Endothelial cell of umbilical vein (primary cell): ENCODE measurements around the gene SLC44A3. TPM values are rescaled to one million over a fixed set of nuclear protein-coding genes. Genes with fewer than 3 reads are reported as not detected.

Source experiments
- BruUV-seq: library from RNA; stranded (reverse); fragments of 400-500 nt; replicated peaks from 2 replicates; lab custom pipeline; 2021; lab: Mats Ljungman, UMichigan
- CTCF ChIA-PET: fragments of 300-600, 350-600 bp; sonication (Branson Sonifier 250); formaldehyde crosslinking; loops from one replicate; lab custom pipeline; 2021; ENCODE audit warnings: antibody characterized with exemption, inconsistent platforms; lab: Charles Lee
- POLR2A ChIA-PET: fragments of 300-600, 350-600 bp; sonication (Branson Sonifier 250); formaldehyde crosslinking; loops from one replicate; lab custom pipeline; 2021; ENCODE audit warnings: antibody characterized with exemption, inconsistent platforms; lab: Charles Lee
- DNase-seq: peaks from one replicate; pipeline ENCODE4 v3.0.0-alpha.2; 2011; ENCODE audit warnings: low read depth, low spot score
- FAIRE-seq: peaks from 2 replicates; lab custom pipeline; 2011; peaks lifted over from hg19 to GRCh38; lab: Jason Lieb, UNC
- H2AFZ ChIP-seq: 2 replicates; pipeline ENCODE4 v1.6.0; 2012; ENCODE audit warnings: low read depth, low read length, control low read depth, inconsistent platforms
- H3K27ac ChIP-seq: 2 replicates; pipeline ENCODE4 v1.5.1; 2011; ENCODE audit warnings: low read depth, mild to moderate bottlenecking, control low read depth, low read length, moderate library complexity; ENCODE audit not compliant: insufficient read depth
- H3K27me3 ChIP-seq, 2 experiments: 2 replicates each; pipeline versions ENCODE4 v1.6.0 to v1.6.1; 2011; ENCODE audit warnings: low read length in 2 of 2, mixed read lengths in 1 of 2; ENCODE audit not compliant: control insufficient read depth in 2 of 2, insufficient read depth in 2 of 2
- H3K36me3 ChIP-seq, 2 experiments: 2 replicates in 1 of 2; 3 replicates in 1 of 2; pipeline ENCODE4 v1.5.1; 2011; ENCODE audit warnings: low read length in 2 of 2, mild to moderate bottlenecking in 1 of 2, moderate library complexity in 1 of 2; ENCODE audit not compliant: control insufficient read depth in 2 of 2, insufficient read depth in 2 of 2; ENCODE audit errors: extremely low read depth in 1 of 2
- H3K4me1 ChIP-seq: 3 replicates; pipeline ENCODE4 v1.5.1; 2011; ENCODE audit warnings: mild to moderate bottlenecking, low read length; ENCODE audit not compliant: control insufficient read depth, insufficient read depth; ENCODE audit errors: extremely low read depth
- H3K4me2 ChIP-seq: 2 replicates; pipeline ENCODE4 v1.6.1; 2011; ENCODE audit warnings: low read length, control low read depth, mixed read lengths; ENCODE audit not compliant: insufficient read depth
- H3K4me3 ChIP-seq, 3 experiments: fragments of 200-600 bp in 1 of 3; sonication (generic), shearing (Covaris generic) in 1 of 3; replicated peaks in 1 of 3; 2 replicates each; pipeline ENCODE4 v1.5.1; 2011 to 2016; ENCODE audit warnings: control low read depth in 3 of 3, low read length in 3 of 3, mild to moderate bottlenecking in 2 of 3, inconsistent platforms in 1 of 3, low read depth in 1 of 3, moderate library complexity in 1 of 3; ENCODE audit not compliant: insufficient read depth in 1 of 3
- H3K79me2 ChIP-seq: 2 replicates; pipeline ENCODE4 v1.6.0; 2012; ENCODE audit warnings: low read length, inconsistent platforms; ENCODE audit not compliant: control insufficient read depth, insufficient read depth
- H3K9ac ChIP-seq: replicated peaks from 2 replicates; pipeline ENCODE3; 2011; ENCODE audit warnings: low read length, control low read depth; ENCODE audit not compliant: insufficient read depth; ENCODE audit errors: extremely low read depth
- H3K9me1 ChIP-seq: replicated peaks from 3 replicates; pipeline ENCODE4 v1.6.0; 2011; ENCODE audit warnings: mild to moderate bottlenecking, low read length; ENCODE audit not compliant: control insufficient read depth, insufficient read depth; ENCODE audit errors: extremely low read depth
- H3K9me3 ChIP-seq: replicated peaks from 2 replicates; pipeline ENCODE4 v1.5.1; 2012; ENCODE audit warnings: low read length, inconsistent platforms; ENCODE audit not compliant: control insufficient read depth, insufficient read depth
- H4K20me1 ChIP-seq: replicated peaks from 2 replicates; pipeline ENCODE3; 2011; ENCODE audit warnings: mild to moderate bottlenecking, low read length; ENCODE audit not compliant: control insufficient read depth, insufficient read depth; ENCODE audit errors: extremely low read depth
- EZH2 ChIP-seq: IDR thresholded peaks from 2 replicates; pipeline ENCODE4 v1.6.1; 2012; ENCODE audit warnings: borderline replicate concordance, low read depth, mild to moderate bottlenecking, moderate library complexity, low read length, inconsistent platforms; ENCODE audit not compliant: severe bottlenecking
- FOS ChIP-seq: IDR thresholded peaks from 2 replicates; pipeline ENCODE4 v1.6.1; 2011; ENCODE audit warnings: mild to moderate bottlenecking, low read length, moderate library complexity, borderline replicate concordance; ENCODE audit not compliant: insufficient read depth
- GATA2 ChIP-seq: IDR thresholded peaks from 2 replicates; pipeline ENCODE4 v1.7.0; 2011; ENCODE audit warnings: low read depth, mild to moderate bottlenecking, moderate library complexity, mixed read lengths, low read length; ENCODE audit not compliant: insufficient read length, insufficient read depth
- JUN ChIP-seq: IDR thresholded peaks from 2 replicates; pipeline ENCODE4 v1.6.1; 2011; ENCODE audit warnings: borderline replicate concordance, low read depth; ENCODE audit not compliant: insufficient read length, insufficient read depth
- MYC ChIP-seq: IDR thresholded peaks from one replicate; pipeline ENCODE4 v1.6.1; 2011; ENCODE audit warnings: mild to moderate bottlenecking, low read depth, low read length
- POLR2A ChIP-seq: IDR thresholded peaks from 2 replicates; pipeline ENCODE4 v1.6.1; 2012; ENCODE audit warnings: low read depth, mild to moderate bottlenecking, control low read depth, low read length
- POLR2AphosphoS5 ChIP-seq: IDR thresholded peaks from 2 replicates; pipeline ENCODE4 v1.6.1; 2012; ENCODE audit warnings: low read depth, mild to moderate bottlenecking, control low read depth, low read length, moderate library complexity; ENCODE audit not compliant: insufficient read depth
- dilution Hi-C: fragments of 300-500 bp; cut with MboI; formaldehyde crosslinking; loops from one replicate; pipeline ENCODE4 v1.15.0; 2019; ENCODE audit warnings: low sequenced_read_pairs; ENCODE audit not compliant: extremely low pct_ligation_motif_present
- intact Hi-C: fragments of 100-400 bp; cut with micrococcal nuclease; formaldehyde crosslinking; loops from one replicate; pipeline ENCODE4 v1.10.0; 2022
- polyA plus RNA-seq, 4 experiments: library from polyadenylated mRNA; depleted of rRNA in 3 of 4; stranded (reverse) in 3 of 4; unstranded in 1 of 4; fragments of >200 nt; gene quantifications; 2 replicates each; pipeline versions ENCODE4 v1.2.1 to v1.2.3, GENCODE V29; 2011 to 2012; ENCODE audit warnings: missing spikeins in 1 of 4
- total RNA-seq: library from RNA; stranded (reverse); gene quantifications from 2 replicates; pipeline ENCODE4 v1.2.3, GENCODE V29; 2021
- TF ChIP-seq, protein P1 (sequence below): IDR thresholded peaks from 2 replicates; pipeline ENCODE4 v1.6.1; 2011; ENCODE audit not compliant: insufficient read depth, insufficient read length
- TF ChIP-seq, protein P2 (sequence below), 2 donors: IDR thresholded peaks; 1 replicate in 1 of 2; 2 replicates in 1 of 2; pipeline ENCODE4 v1.5.1; 2011; ENCODE audit warnings: low read length in 2 of 2, mild to moderate bottlenecking in 2 of 2, moderate library complexity in 2 of 2, control low read depth in 1 of 2, inconsistent platforms in 1 of 2, low read depth in 1 of 2; ENCODE audit not compliant: insufficient read depth in 1 of 2; ENCODE audit errors: extremely low read depth in 1 of 2

The SLC44A3 gene
- total and polyA plus RNA-seq, 2 donors (not counting 3 experiments of a cell fraction or from before 2014, with no cell fraction given): 0.29 to 0.42 TPM

GRCh38 chr1:94865360-94865759 is 45.2 kb downstream of the SLC44A3 start:
- intact Hi-C loops (no loop called here), dilution Hi-C loops (no loop called here)
- Histone ChIP-seq H4K20me1 (no peaks in the 10 kb centered on the region), H2AFZ (peak overlapping the region; percentile 28), H3K79me2 (no peaks in the 10 kb centered on the region), H3K4me1 (peaks cover 33% of the 10 kb centered on the region), H3K9ac (no peak overlapping the region), H3K4me2 (peak overlapping the region; percentile 0), H3K9me3 (no peaks in the 10 kb centered on the region), H3K27ac (no peak overlapping the region), H3K9me1 (no peaks in the 10 kb centered on the region), H3K27me3 (no peaks in the 10 kb centered on the region), H3K36me3 (no peaks in the 10 kb centered on the region), H3K4me3 (no peak overlapping the region)
- POLR2A ChIA-PET: interaction anchor here (0.9 kb wide), 1 partner anchor 11 kb away, joined by 4 read pairs; no protein-coding TSS in a partner anchor
- CTCF ChIA-PET: interaction anchor here (1.0 to 5.8 kb wide), 4 partner anchors 8 to 176 kb away, joined by 3 to 67 read pairs (median 37); no protein-coding TSS in a partner anchor
- DNase-seq (peak; percentile 80), FAIRE-seq (no peak)
- BruUV-seq: no TSS peak
- TF ChIP-seq POLR2AphosphoS5 (no peak), FOS (no peak), EZH2 (no peak), JUN (no peak), MYC (no peak), POLR2A (no peak), GATA2 (no peak)
- TF ChIP-seq, protein P1, sequence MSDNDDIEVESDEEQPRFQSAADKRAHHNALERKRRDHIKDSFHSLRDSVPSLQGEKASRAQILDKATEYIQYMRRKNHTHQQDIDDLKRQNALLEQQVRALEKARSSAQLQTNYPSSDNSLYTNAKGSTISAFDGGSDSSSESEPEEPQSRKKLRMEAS: no peak
- TF ChIP-seq, protein P2, sequence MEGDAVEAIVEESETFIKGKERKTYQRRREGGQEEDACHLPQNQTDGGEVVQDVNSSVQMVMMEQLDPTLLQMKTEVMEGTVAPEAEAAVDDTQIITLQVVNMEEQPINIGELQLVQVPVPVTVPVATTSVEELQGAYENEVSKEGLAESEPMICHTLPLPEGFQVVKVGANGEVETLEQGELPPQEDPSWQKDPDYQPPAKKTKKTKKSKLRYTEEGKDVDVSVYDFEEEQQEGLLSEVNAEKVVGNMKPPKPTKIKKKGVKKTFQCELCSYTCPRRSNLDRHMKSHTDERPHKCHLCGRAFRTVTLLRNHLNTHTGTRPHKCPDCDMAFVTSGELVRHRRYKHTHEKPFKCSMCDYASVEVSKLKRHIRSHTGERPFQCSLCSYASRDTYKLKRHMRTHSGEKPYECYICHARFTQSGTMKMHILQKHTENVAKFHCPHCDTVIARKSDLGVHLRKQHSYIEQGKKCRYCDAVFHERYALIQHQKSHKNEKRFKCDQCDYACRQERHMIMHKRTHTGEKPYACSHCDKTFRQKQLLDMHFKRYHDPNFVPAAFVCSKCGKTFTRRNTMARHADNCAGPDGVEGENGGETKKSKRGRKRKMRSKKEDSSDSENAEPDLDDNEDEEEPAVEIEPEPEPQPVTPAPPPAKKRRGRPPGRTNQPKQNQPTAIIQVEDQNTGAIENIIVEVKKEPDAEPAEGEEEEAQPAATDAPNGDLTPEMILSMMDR (IDR thresholded peaks at IDR 0.05; ENCODE audit: extremely low read depth in 1 of 2, insufficient read depth in 1 of 2, low read depth in 1 of 2, low read length in 2 of 2): no peak
